NCI-H2196 (cell line): ENCODE measurements around the gene EIPR1.
"Not testable (repeated sequence)": the region's sequence is repeated elsewhere in the genome, so short reads cannot be mapped to it uniquely, and the experiment has no call there.

Experiments used
- DNase-seq: peaks from one replicate; lab custom pipeline; 2025; ENCODE audit not compliant: unreplicated experiment; lab: John Stamatoyannopoulos, UW

Gene EIPR1

DNA sequence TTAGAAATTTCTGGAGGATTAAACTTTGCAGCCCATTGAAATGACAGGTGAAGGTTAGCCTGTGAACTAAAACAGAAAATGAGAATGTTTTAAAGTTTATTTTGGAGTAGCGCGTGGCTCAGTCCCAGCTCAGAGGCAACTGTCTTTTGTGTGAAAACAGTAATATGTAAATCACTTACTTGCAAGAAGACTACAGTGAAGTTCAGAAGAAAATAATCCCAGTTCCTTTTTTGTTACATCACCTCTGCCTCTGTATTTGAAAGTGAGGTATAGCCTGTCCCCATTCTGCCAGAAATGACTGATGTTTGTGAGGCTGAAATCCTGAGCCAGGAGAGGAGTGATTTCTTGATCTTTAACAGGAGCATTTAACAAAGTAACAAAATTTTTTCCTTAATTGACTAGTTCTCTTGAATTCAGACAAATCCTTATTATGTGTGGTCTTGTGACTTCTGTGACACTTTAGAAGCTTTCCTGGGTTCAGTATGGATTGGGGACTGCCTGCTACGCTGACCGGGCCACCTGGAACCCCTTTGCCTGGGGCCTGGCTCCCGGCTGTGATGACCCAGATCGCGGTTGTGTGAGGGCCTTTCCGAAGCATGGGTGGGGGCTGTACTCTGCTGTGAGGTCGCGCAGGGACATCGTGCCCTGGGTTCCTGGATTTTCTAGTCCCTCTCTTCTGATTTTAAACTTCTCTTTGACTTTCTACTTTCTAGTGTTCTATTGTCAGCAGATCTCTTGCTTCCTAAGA lies 26.1 kb upstream of the EIPR1 start:
- no peak for DNase-seq

GRCh38 chr2:3399829-3400228 lies 22.2 kb upstream of the EIPR1 start:
- no peak for DNase-seq

- DNase-seq, result no peak
These were observed 21.8 kb upstream of the EIPR1 start for GRCh38 chr2:3399381-3399780.

DNA sequence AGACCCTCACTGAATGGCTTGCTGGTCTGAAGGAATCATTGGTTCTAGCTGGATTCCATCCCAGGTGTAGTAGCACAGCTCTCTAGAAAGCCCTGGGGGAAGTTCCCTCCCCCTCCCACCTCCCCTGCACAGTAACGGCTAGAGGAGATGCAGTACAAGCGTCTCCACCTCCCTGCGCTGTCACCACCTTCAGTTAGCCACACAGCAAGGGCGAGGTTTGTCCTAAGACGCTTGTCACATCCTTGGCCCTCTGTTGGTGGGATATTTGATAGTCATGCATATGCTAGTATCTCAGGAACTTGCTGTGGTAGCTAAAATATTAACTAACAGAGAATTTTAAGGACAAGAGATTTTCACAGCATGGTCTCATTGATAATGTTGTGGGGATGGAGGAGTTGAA lies 21.2 kb upstream of the EIPR1 start:
- no peak for DNase-seq

- no peak for DNase-seq
These were observed 19.4 kb upstream of the EIPR1 start for GRCh38 chr2:3396920-3397559.

DNA sequence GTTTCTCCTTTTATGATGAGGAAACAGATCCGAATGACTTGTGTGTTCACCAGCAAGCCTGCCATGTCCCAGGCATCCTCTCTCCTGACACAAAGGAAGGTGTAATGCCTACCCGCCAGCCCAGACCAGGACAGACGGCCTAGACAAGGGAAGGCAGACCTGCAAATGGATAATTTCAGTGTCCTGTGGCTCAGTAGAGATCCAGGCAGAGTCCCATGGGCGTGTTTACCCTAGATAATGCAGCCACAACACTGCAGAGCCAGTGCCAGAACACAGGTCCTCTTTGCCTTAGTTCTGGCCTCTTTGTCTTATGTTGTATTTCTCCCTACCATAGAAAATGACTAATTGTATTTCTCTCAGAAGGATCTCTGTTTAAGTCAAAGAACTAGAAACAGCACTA lies 14.6 kb upstream of the EIPR1 start:
- DNase-seq, result no peak

DNA sequence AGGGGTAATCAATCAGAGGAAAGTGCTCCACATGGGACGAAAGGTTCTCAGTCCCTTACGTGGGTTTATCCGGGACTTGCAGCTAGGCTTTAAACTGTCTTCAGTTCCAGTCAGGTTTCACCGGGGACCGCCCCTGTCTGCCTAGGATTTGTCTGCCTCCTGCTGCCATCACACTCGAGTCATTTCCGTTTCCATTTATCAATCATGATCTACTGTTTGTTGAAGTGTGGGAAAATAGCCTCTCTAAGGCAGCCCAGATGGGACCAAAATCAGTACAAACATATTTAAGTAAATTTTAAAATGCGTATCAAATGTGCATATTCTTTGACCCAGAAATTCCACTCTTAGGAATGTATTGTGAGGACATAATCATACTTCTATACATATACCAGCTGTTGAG lies 12.4 kb upstream of the EIPR1 start:
- no peak for DNase-seq

- DNase-seq, result no peak
These were observed 11.6 kb upstream of the EIPR1 start for GRCh38 chr2:3389193-3389592.

DNA sequence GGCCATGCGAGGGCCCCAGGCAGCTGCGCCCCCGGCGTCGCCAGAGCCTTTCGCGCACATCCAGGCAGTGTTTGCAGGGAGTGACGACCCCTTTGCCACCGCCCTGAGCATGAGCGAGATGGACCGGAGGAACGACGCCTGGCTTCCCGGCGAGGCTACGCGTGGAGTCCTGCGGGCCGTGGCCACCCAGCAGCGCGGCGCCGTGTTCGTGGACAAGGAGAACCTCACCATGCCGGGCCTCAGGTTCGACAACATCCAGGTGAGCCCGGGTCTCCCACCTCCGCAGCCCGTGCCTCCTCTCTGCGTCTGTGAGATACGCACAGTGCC lies 10.8 kb upstream of the EIPR1 start:
- DNase-seq, result no peak

- DNase-seq, result no peak
These were observed 10.2 kb upstream of the EIPR1 start for GRCh38 chr2:3387644-3388411.

DNA sequence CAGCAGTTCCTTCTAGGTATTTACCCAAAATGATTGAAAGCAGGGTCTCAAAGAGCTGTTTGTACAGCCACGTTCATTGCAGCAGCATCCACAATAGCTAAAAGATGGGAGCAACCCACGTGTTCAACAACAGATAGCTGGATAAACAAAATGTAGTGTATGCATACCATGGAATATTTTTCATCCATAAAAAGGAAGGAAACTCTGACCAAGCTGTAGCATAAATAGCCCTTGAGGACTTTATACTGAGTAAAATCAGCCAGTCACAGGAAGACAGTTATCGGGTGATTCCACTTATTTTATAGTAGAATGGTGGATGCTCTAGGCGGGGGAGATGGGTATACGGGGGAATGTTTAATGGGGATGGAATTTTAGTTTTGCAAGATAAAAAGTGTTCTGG lies 9.4 kb upstream of the EIPR1 start:
- no peak for DNase-seq

DNA sequence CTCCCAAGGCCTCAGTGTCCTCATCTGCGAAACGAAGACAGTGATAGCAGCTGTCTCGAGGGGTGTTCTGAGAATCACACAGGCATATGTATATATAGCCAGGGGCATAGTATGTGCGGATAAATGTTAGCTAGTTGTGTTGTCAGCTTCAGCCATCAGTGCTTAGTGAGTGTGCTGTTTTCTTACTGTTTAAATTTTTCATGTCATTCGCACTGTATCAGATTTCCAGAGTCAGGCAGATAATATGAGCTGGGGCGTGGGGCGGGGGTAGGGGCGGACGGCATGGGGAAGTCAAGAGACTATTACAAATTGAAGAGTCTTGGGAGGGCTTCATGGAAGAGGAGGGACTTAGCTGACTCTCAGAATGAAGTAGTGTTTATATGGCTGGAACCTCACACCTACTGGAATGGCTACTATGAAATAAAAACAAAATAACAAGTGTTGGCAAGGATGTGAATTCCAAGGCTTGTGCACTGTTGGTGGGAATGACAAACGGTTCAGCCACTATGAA lies 8.9 kb upstream of the EIPR1 start:
- no peak for DNase-seq

DNA sequence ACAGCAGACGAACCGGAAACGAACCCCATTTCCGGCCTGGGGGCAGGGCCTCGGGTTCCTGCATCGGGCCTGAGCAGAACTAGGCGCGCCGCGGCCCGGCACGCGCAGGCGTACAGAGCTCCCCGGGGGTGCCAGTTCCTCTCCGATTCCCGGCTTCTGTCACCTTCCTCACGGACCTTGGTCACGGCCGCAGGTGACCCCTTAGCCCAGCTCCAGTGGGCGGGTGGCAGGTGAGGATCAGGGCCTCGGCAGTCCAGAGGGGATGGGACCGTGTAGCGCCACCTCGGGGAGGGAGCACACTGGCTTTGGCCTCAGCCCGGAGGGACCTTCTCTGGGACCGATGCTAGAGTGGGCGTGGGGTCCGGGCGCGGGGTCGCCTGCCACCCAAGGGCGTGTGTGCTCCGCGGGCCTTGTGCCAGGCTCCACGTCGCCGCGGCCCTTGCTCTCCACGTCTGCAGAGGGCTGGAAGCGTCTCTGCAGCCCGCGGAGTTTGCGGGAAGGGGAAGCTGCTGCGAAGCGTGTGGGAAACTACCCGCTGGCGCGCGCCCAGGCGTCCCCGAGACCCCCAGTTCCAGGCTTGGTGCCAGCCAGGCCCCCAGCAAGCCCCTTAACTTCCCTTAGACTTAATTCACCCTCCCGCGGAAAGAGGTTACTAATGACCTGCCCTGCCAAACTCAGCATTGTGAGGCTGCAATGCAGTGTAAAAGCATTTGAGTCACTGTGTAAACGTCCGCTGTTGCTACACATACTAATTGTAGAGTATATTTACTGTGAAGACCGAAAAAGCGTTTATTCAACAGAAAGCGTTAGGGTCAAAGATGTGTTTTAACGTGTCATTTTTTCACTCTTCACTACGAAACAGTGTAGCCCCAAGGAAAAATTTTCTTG lies 2.3 kb upstream of the EIPR1 start, which contains the start of gene TRAPPC12:
TSS of gene TRAPPC12 (plus strand) at position 48 of the 888 bp plus-strand sequence. CDS start 7,930 bp downstream, outside the sequence.
- peak; percentile 92 for DNase-seq

DNA sequence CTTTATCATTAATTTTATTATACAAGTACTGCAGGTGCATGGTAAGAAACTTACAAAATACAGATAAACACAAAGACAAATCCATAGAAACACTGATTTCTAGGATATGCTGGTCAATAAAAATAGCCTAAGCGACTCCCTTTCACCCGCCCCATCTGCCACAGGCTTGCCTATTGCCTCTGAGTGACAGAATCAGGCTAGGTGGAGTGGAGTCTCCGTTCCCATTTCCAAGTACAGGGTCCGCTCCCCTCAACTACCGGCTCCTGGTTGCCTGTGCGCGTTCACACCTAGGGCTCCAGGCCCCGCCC lies 1.7 kb upstream of the EIPR1 start:
- no peak for DNase-seq

DNA sequence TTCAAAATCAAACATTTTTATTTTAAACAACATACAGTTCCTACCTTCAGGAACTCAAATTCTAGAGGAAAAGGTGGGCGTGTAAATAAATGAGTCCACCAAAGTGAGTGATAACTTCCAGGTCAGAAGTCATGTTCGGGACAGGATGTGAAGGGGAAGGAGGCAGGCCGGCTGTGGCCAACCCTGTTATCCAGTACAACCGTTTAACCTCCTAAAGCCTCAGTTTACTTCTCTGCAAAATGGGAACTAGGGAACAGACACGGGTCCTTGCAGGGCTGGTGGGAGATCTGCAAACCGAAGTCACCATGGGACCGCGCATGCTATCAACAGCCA lies 373 bp downstream of the EIPR1 start:
- peak; percentile 39 for DNase-seq

GRCh38 chr2:3376821-3377220 lies 797 bp downstream of the EIPR1 start:
- DNase-seq, result no peak

DNA sequence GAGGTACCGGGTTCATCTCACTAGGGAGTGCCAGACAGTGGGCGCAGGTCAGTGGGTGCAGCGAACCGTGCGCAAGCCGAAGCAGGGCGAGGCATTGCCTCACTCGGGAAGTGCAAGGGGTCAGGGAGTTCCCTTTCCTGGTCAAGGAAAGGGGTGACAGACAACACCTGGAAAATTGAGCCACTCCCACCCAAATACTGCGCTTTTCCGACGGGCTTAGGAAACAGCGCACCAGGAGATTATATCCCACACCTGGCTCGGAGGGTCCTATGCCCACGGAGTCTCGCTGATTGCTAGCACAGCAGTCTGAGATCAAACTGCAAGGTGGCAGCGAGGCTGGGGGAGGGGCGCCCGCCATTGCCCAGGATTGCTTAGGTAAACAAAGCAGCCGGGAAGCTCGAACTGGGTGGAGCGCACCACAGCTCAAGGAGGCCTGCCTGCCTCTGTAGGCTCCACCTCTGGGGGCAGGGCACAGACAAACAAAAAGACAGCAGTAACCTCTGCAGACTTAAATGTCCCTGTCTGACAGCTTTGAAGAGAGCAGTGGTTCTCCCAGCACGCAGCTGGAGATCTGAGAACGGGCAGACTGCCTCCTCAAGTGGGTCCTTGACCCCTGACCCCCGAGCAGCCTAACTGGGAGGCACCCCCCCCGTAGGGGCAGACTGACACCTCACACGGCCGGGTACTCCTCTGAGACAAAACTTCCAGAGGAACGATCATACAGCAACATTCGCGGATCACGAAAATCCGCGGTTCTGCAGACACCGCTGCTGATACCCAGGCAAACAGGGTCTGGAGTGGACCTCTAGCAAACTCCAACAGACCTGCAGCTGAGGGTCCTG lies 8.1 kb downstream of the EIPR1 start:
- not testable (repeated sequence) for DNase-seq

- DNase-seq, result no peak
These were observed 9.3 kb downstream of the EIPR1 start for GRCh38 chr2:3368261-3368722.

DNA sequence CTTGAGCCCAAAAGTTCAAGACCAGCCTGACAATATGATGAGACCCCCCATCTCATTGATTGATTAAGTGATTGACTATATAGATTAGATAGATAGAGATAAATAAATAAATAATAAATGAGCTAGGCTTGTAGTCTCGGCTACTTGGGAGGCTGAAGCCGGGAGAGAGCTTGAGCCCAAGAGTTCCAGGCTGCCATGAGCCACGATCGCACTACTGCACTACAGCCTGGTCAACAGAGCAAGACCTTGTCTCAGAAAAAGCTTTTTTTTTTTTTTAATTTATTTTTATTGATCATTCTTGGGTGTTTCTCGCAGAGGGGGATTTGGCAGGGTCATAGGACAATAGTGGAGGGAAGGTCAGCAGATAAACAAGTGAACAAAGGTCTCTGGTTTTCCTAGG lies 12.4 kb downstream of the EIPR1 start:
- DNase-seq, result no peak
